Adrenal gland (tissue), 12 donors: ENCODE data around the gene GRID1. TPM values are rescaled to one million over a fixed set of nuclear protein-coding genes. Genes with fewer than 3 reads are reported as not detected.

Experiments used
- DNase-seq, 7 donors: peaks; one replicate each; pipeline ENCODE4 v3.0.0-alpha.2; 2019 to 2020
- H3K27ac ChIP-seq, 5 donors: fragments of 200-600 bp; sonication (generic) in 4 of 5; 1 replicate in 3 of 5; 2 replicates in 2 of 5; pipeline versions ENCODE4 v1.5.1 to v1.8.0; 2016 to 2020; ENCODE audit warnings: mild to moderate bottlenecking in 1 of 5
- H3K27me3 ChIP-seq: fragments of 200-600 bp; 2 replicates; pipeline ENCODE4 v1.8.0; 2021
- H3K36me3 ChIP-seq, 2 donors: fragments of 200-600 bp; replicated peaks in 1 of 2; 1 replicate in 1 of 2; 2 replicates in 1 of 2; pipeline versions ENCODE4 v1.5.1 to v1.8.0; 2018 to 2022
- H3K4me1 ChIP-seq, 2 donors: fragments of 200-600 bp; replicated peaks in 1 of 2; 1 replicate in 1 of 2; 2 replicates in 1 of 2; pipeline versions ENCODE4 v1.5.1 to v1.8.0; 2018 to 2021
- H3K4me3 ChIP-seq, 4 donors: fragments of 200-600 bp; sonication (generic) in 3 of 4; one replicate each; pipeline ENCODE4 v1.5.1; 2016 to 2018
- H3K9me3 ChIP-seq, 3 donors: fragments of 200-600 bp; sonication (generic) in 1 of 3; replicated peaks in 1 of 3; 1 replicate in 2 of 3; 2 replicates in 1 of 3; pipeline versions ENCODE4 v1.5.1 to v1.8.0; 2016 to 2021
- CTCF ChIP-seq, 6 experiments: fragments of 450-650 bp in 4 of 6; fragments of 200-600 bp in 2 of 6; sonication (generic) in 1 of 6; IDR thresholded peaks; 1 replicate in 5 of 6; 2 replicates in 1 of 6; pipeline versions ENCODE4 v1.5.1 to v1.8.0; 2016 to 2021; ENCODE audit warnings: antibody characterized with exemption in 6 of 6, mild to moderate bottlenecking in 2 of 6, moderate library complexity in 1 of 6
- POLR2A ChIP-seq, 2 donors: fragments of 450-650 bp; IDR thresholded peaks; one replicate each; pipeline ENCODE4 v1.6.1; 2017; ENCODE audit warnings: antibody characterized with exemption in 2 of 2, mild to moderate bottlenecking in 2 of 2, moderate library complexity in 1 of 2
- WGBS, 4 donors: extraction: QIAGEN DNeasy Blood & Tissue Kit in 2 of 4; methylation state at CpG; one replicate each; pipeline versions ENCODE4 v1.1.5 to v1.1.7; 2013 to 2017; 5-methylcytosine and 5-hydroxymethylcytosine counted together
- intact Hi-C, 2 donors: fragments of 100-400 bp; cut with DNase I; formaldehyde crosslinking; loops; one replicate each; pipeline versions ENCODE4 v1.14.1 to v1.15.0; 2022 to 2023
- polyA plus RNA-seq, 3 donors: library from polyadenylated mRNA; stranded (reverse); fragments of 200-250 nt in 2 of 3; fragments of 350-450 nt in 1 of 3; fragmentation: Illumina TruSeq in 1 of 3; extraction: RNeasy Lipid Tissue Mini Kit (QIAGEN cat#74804) in 1 of 3; gene quantifications; one replicate each; pipeline ENCODE4 v1.2.3, GENCODE V29; 2013 to 2014
- total RNA-seq, 9 donors: library from RNA; depleted of rRNA in 4 of 9; stranded (reverse); fragments of >200 nt in 4 of 9; fragments of 120-200 nt in 1 of 9; fragmentation: NEBNext Ultra II Directional in 1 of 9; extraction: Animal tissue kit (Norgen Biotek cat#: 25700) in 1 of 9; gene quantifications; one replicate each; pipeline versions ENCODE4 v1.1.0 to v1.2.4, GENCODE V29; 2013 to 2023
- donor health status: healthy with polysubstance abuse.
- donor health status: Bipolar disorder and iron deficiency.
- donor health status: DM: yes; HTN: yes; CAD: no.
- donor health status: DM: no; HTN: no; CAD: no.
- donor health status: DM: no; HTN: no; CAD: no.
- donor health status: DM: yes; HTN: yes; CAD: no.

Gene GRID1
- total and polyA plus RNA-seq, 12 donors, result 2.2 to 8.0 (median 4.1) TPM

- 71 to 79% (median 73%) methylated on average over 3 of the region's 3 CpGs for WGBS, 4 donors
Observed at GRCh38 chr10:85831422-85831821, 535.2 kb downstream of the GRID1 start.

GRCh38 chr10:85826377-85826776 is 540.2 kb downstream of the GRID1 start:
- no peaks in the 10 kb centered on the region for H3K27me3 ChIP-seq

More at GRCh38 chr10:85831422-85831821, 535.2 kb downstream of the GRID1 start:
- no peak for DNase-seq
- Histone ChIP-seq H3K27me3 (no peaks in the 10 kb centered on the region), H3K36me3 (no peaks in the 10 kb centered on the region), H3K27ac (no peak overlapping the region), H3K4me3 (no peak overlapping the region), H3K9me3 (no peaks in the 10 kb centered on the region), H3K4me1 (no peaks in the 10 kb centered on the region)
- TF ChIP-seq POLR2A (IDR thresholded peaks at IDR 0.05) (no peak), CTCF (IDR thresholded peaks at IDR 0.05) (no peak)
- intact Hi-C loops, result no loop called here

GRCh38 chr10:85811405-85811804 is 555.2 kb downstream of the GRID1 start:
- H3K27ac ChIP-seq, result no peak overlapping the region
- H3K27me3 ChIP-seq, result no peaks in the 10 kb centered on the region
- intact Hi-C loops, result no loop called here
- H3K4me1 ChIP-seq, result no peaks in the 10 kb centered on the region
- no peak for TF ChIP-seq CTCF (IDR thresholded peaks at IDR 0.05)
- TF ChIP-seq POLR2A (IDR thresholded peaks at IDR 0.05), result no peak
- no peak overlapping the region for H3K4me3 ChIP-seq
- DNase-seq, result no peak
- peaks cover 0 to 5% (median 0%) of the 10 kb centered on the region in 3 donors for H3K9me3 ChIP-seq
- 82 to 88% (median 84%) methylated on average over 2 of the region's 2 CpGs for WGBS, 4 donors
- no peaks in the 10 kb centered on the region for H3K36me3 ChIP-seq

More at GRCh38 chr10:85826377-85826776, 540.2 kb downstream of the GRID1 start:
- H3K27ac ChIP-seq, result no peak overlapping the region
- WGBS, 4 donors, result 89 to 94% (median 93%) methylated on average over 4 of the region's 4 CpGs
- H3K9me3 ChIP-seq, result no peaks in the 10 kb centered on the region
- TF ChIP-seq CTCF (IDR thresholded peaks at IDR 0.05) (no peak), POLR2A (IDR thresholded peaks at IDR 0.05) (no peak)
- no peaks in the 10 kb centered on the region for H3K36me3 ChIP-seq
- H3K4me1 ChIP-seq, result no peaks in the 10 kb centered on the region
- intact Hi-C loops, result no loop called here
- H3K4me3 ChIP-seq, result no peak overlapping the region
- peak in 1 of 7 donors; percentile 20 for DNase-seq

GRCh38 chr10:85810674-85811073 is 555.9 kb downstream of the GRID1 start:
- intact Hi-C loops, result no loop called here
- Histone ChIP-seq H3K36me3 (no peaks in the 10 kb centered on the region), H3K27ac (no peak overlapping the region), H3K4me1 (no peaks in the 10 kb centered on the region), H3K9me3 (peaks cover 0 to 5% (median 0%) of the 10 kb centered on the region in 3 donors), H3K4me3 (no peak overlapping the region), H3K27me3 (no peaks in the 10 kb centered on the region)
- WGBS, 4 donors, result 50 to 100% (median 86%) methylated on average over 1 of the region's 1 CpG
- TF ChIP-seq POLR2A (IDR thresholded peaks at IDR 0.05) (no peak), CTCF (IDR thresholded peaks at IDR 0.05) (no peak)
- no peak for DNase-seq
